Smooth muscle cell (in vitro differentiated cells): ENCODE results near the gene RAB3GAP1. TPM values are rescaled to one million over a fixed set of nuclear protein-coding genes. Genes with fewer than 3 reads are reported as not detected.

Experiments
- DNase-seq: peaks from one replicate; lab custom pipeline; 2025; ENCODE audit not compliant: unreplicated experiment; lab: John Stamatoyannopoulos, UW
- H2AFZ ChIP-seq: fragments of 200-600 bp; sonication (generic); 2 replicates; pipeline ENCODE4 v1.6.0; 2016; ENCODE audit warnings: antibody characterized with exemption, low read depth, mild to moderate bottlenecking
- H3F3A ChIP-seq: fragments of 200-600 bp; sonication (generic); 2 replicates; pipeline ENCODE4 v1.6.0; 2017; ENCODE audit warnings: antibody characterized with exemption, low read depth
- H3K27ac ChIP-seq: fragments of 200-600 bp; sonication (generic); 2 replicates; pipeline ENCODE4 v1.5.1; 2016; ENCODE audit warnings: low read depth, mild to moderate bottlenecking
- H3K27me3 ChIP-seq: fragments of 200-600 bp; sonication (generic); 2 replicates; pipeline ENCODE4 v1.6.1; 2016; ENCODE audit warnings: low read depth, mild to moderate bottlenecking
- H3K36me3 ChIP-seq: fragments of 200-600 bp; sonication (generic); 2 replicates; pipeline ENCODE4 v1.5.1; 2016; ENCODE audit warnings: low read depth
- H3K4me1 ChIP-seq: fragments of 200-600 bp; sonication (generic); 2 replicates; pipeline ENCODE4 v1.5.1; 2016; ENCODE audit warnings: low read depth
- H3K4me2 ChIP-seq: fragments of 200-600 bp; sonication (generic); 2 replicates; pipeline ENCODE4 v1.6.0; 2016; ENCODE audit warnings: mild to moderate bottlenecking
- H3K4me3 ChIP-seq: fragments of 200-600 bp; sonication (generic); 2 replicates; pipeline ENCODE4 v1.5.1; 2016; ENCODE audit warnings: mild to moderate bottlenecking
- H3K79me2 ChIP-seq: fragments of 200-600 bp; sonication (generic); 2 replicates; pipeline ENCODE4 v1.6.0; 2016; ENCODE audit warnings: low read depth, mild to moderate bottlenecking
- H3K9ac ChIP-seq: fragments of 200-600 bp; sonication (generic); 2 replicates; pipeline ENCODE4 v1.6.0; 2016; ENCODE audit warnings: low read depth
- H3K9me3 ChIP-seq: fragments of 200-600 bp; sonication (generic); replicated peaks from 2 replicates; pipeline ENCODE4 v1.5.1; 2016; ENCODE audit warnings: low read depth
- H4K20me1 ChIP-seq: fragments of 200-600 bp; sonication (generic); 2 replicates; pipeline ENCODE4 v1.6.0; 2016; ENCODE audit warnings: low read depth
- WGBS: methylation state at CpG from one replicate; pipeline ENCODE4 v1.1.7; 2016; ENCODE audit warnings: low lambda C conversion rate; 5-methylcytosine and 5-hydroxymethylcytosine counted together
- polyA plus RNA-seq: library from polyadenylated mRNA; unstranded; fragments of >200 nt; fragmentation: Nextera tagmentation; extraction: Ambion mirVana; gene quantifications from 2 replicates; pipeline ENCODE4 v1.2.1, GENCODE V29; 2016
- total RNA-seq: library from RNA; depleted of rRNA; stranded (reverse); fragments of >200 nt; gene quantifications from 2 replicates; pipeline ENCODE4 v1.2.3, GENCODE V29; 2014
- TF ChIP-seq, protein P1 (sequence below): fragments of 200-600 bp; sonication (generic); IDR thresholded peaks from 2 replicates; pipeline ENCODE4 v1.5.1; 2017; ENCODE audit warnings: borderline replicate concordance, mild to moderate bottlenecking, antibody characterized with exemption; ENCODE audit not compliant: insufficient read depth, poor library complexity, severe bottlenecking

RAB3GAP1 gene
- total and polyA plus RNA-seq, 2 experiments from 2014 or later, result 14.6 to 39.8 TPM

DNA sequence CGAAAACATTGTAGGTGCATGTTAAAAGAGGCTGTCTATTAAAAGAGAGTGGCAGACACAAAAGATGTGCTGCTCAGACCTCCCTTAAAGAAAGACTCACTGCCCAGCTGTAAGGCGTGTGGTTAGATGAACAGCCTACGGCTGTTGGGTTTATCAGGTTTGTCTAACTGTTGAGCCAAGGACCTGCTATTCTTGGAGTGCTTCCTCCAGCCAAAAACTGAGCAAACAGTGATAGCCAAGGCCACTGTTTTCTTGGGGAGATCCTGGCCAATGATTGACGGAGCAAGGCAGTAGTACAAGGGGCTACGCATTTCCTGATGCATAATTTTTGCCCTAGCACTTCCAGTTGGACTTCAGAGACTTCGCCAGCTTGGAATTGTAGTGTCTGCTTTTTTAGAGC lies 1.4 kb upstream of the RAB3GAP1 start:
- Histone ChIP-seq H3K4me3 (no peak overlapping the region), H3K36me3 (no peaks in the 10 kb centered on the region), H3K4me1 (peaks cover 22% of the 10 kb centered on the region), H3K9me3 (no peaks in the 10 kb centered on the region), H3K27me3 (no peaks in the 10 kb centered on the region), H2AFZ (peak overlapping the region; percentile 33), H3F3A (no peaks in the 10 kb centered on the region), H4K20me1 (peaks cover 19% of the 10 kb centered on the region), H3K27ac (no peak overlapping the region), H3K79me2 (peaks cover 25% of the 10 kb centered on the region), H3K9ac (no peak overlapping the region), H3K4me2 (no peak overlapping the region)
- TF ChIP-seq, protein P1, sequence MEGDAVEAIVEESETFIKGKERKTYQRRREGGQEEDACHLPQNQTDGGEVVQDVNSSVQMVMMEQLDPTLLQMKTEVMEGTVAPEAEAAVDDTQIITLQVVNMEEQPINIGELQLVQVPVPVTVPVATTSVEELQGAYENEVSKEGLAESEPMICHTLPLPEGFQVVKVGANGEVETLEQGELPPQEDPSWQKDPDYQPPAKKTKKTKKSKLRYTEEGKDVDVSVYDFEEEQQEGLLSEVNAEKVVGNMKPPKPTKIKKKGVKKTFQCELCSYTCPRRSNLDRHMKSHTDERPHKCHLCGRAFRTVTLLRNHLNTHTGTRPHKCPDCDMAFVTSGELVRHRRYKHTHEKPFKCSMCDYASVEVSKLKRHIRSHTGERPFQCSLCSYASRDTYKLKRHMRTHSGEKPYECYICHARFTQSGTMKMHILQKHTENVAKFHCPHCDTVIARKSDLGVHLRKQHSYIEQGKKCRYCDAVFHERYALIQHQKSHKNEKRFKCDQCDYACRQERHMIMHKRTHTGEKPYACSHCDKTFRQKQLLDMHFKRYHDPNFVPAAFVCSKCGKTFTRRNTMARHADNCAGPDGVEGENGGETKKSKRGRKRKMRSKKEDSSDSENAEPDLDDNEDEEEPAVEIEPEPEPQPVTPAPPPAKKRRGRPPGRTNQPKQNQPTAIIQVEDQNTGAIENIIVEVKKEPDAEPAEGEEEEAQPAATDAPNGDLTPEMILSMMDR, result no peak
- no peak for DNase-seq
- WGBS, result 96% methylated on average over 6 of the region's 6 CpGs

- TF ChIP-seq, protein P1, result no peak
- H3K36me3 ChIP-seq, result no peaks in the 10 kb centered on the region
- H3K4me3 ChIP-seq, result peak overlapping the region; percentile 67
- peaks cover 48% of the 10 kb centered on the region for H3K79me2 ChIP-seq
- H3F3A ChIP-seq, result no peaks in the 10 kb centered on the region
- H4K20me1 ChIP-seq, result peaks cover 42% of the 10 kb centered on the region
- peak overlapping the region; percentile 90 for H3K4me2 ChIP-seq
- WGBS, result 24% methylated on average over 15 of the region's 15 CpGs
- peak overlapping the region; percentile 96 for H3K27ac ChIP-seq
- DNase-seq, result no peak
- H2AFZ ChIP-seq, result peak overlapping the region; percentile 88
- H3K27me3 ChIP-seq, result no peaks in the 10 kb centered on the region
- peak overlapping the region; percentile 98 for H3K9ac ChIP-seq
- no peaks in the 10 kb centered on the region for H3K9me3 ChIP-seq
- H3K4me1 ChIP-seq, result peaks cover 16% of the 10 kb centered on the region
These were observed 944 bp downstream of the RAB3GAP1 start for GRCh38 chr2:135052997-135053474.

DNA sequence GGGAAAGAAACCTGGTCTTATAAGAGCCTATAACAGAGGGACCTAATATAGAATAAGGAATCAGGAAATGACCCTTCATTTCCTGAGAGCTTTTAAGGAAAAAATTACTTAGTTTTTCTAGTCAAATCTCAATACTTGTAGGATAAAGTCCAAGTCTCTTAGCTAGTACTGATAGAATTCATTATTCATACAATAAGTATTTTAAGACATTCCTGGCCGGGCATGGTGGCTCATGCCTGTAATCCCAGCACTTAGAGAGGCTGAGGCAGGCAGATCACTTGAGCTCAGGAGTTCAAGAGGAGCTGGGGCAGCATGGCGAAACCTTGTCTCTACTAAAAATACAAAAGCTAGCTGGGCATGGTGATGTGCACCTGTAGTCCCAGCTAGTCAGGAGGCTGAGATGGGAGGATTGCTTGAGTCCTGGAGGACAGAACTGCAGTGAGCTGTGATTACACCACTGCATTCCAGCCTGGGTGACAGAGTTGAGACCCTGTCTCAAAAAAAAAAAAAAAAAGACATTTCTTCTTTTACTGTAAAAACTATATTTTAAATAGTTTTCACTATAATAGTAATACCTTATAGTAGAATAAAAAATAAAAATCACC lies 3.2 kb downstream of the RAB3GAP1 start:
- H3K4me1 ChIP-seq, result peaks cover 16% of the 10 kb centered on the region
- peak overlapping the region; percentile 90 for H3K4me2 ChIP-seq
- H3K36me3 ChIP-seq, result peaks cover 6% of the 10 kb centered on the region
- DNase-seq, result no peak
- no peak overlapping the region for H3K4me3 ChIP-seq
- no peaks in the 10 kb centered on the region for H3K27me3 ChIP-seq
- no peak overlapping the region for H2AFZ ChIP-seq
- peak overlapping the region; percentile 96 for H3K27ac ChIP-seq
- TF ChIP-seq, protein P1, result no peak
- H3K9me3 ChIP-seq, result no peaks in the 10 kb centered on the region
- no peak overlapping the region for H3K9ac ChIP-seq
- peaks cover 69% of the 10 kb centered on the region for H3K79me2 ChIP-seq
- H4K20me1 ChIP-seq, result peaks cover 61% of the 10 kb centered on the region
- no peaks in the 10 kb centered on the region for H3F3A ChIP-seq
- 15% methylated on average over 2 of the region's 2 CpGs for WGBS

DNA sequence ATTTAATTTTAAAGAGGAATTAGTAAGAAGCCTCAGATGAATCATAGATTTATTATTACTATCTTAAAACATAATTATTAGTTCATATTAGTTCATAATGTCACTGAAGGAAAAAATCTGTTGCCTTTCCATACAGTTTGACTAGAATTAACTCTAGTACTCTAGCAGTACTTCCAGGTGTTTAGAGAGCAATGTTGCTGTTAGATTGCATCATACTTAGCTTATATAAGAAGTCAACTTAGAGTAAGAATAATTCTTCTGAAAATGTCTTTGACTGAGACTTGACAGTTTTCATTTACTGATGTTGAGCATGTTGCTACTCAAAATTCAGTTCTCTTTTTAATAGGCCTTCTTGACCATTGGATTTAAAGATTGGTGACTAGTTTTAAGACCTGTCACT lies 4.7 kb downstream of the RAB3GAP1 start:
- Histone ChIP-seq H3K4me3 (no peak overlapping the region), H3K9me3 (no peaks in the 10 kb centered on the region), H3K27ac (peak overlapping the region; percentile 2), H3K79me2 (peaks cover 84% of the 10 kb centered on the region), H3K9ac (no peak overlapping the region), H3K36me3 (peaks cover 6% of the 10 kb centered on the region), H3K27me3 (no peaks in the 10 kb centered on the region), H3F3A (no peaks in the 10 kb centered on the region), H2AFZ (no peak overlapping the region), H3K4me1 (peaks cover 14% of the 10 kb centered on the region), H4K20me1 (peaks cover 69% of the 10 kb centered on the region), H3K4me2 (no peak overlapping the region)
- no peak for DNase-seq
- TF ChIP-seq, protein P1, result no peak
